Activated CD8-positive, alpha-beta T cell treated with anti-CD3 and anti-CD28 coated beads for 36 hours (primary cell): ENCODE measurements around the gene MRPS11. TPM values are rescaled to one million over a fixed set of nuclear protein-coding genes. Genes with fewer than 3 reads are reported as not detected.
"Not testable (repeated sequence)": the region's sequence is repeated elsewhere in the genome, so short reads cannot be mapped to it uniquely, and the experiment has no call there.

Experiments used
- ATAC-seq: fragments of 200-7000 bp; cut with Tn5 transposase; one replicate; pipeline ENCODE4 v1.10.0; 2021; ENCODE audit warnings: mild to moderate bottlenecking, moderate library complexity
- CTCF ChIA-PET: fragments of 350-600 bp; sonication (Branson Sonifier 250); formaldehyde crosslinking; loops from one replicate; lab custom pipeline; 2021; ENCODE audit warnings: antibody characterized with exemption; lab: Charles Lee
- POLR2A ChIA-PET: fragments of 350-600 bp; sonication (Branson Sonifier 250); formaldehyde crosslinking; loops from one replicate; lab custom pipeline; 2021; ENCODE audit warnings: antibody characterized with exemption; lab: Charles Lee
- DNase-seq: peaks from one replicate; pipeline ENCODE4 v3.0.0-alpha.2; 2020
- H3K27ac Mint-ChIP-seq: one replicate; pipeline ENCODE4 v1.8.0; 2021; ENCODE audit warnings: mild to moderate bottlenecking, mixed read lengths
- H3K27me3 Mint-ChIP-seq: one replicate; pipeline ENCODE4 v1.8.0; 2021; ENCODE audit warnings: mixed read lengths
- H3K36me3 Mint-ChIP-seq: one replicate; pipeline ENCODE4 v1.8.0; 2021; ENCODE audit warnings: low read depth, mixed read lengths
- H3K4me1 Mint-ChIP-seq: one replicate; pipeline ENCODE4 v1.8.0; 2021; ENCODE audit warnings: low read depth, mixed read lengths
- H3K4me3 Mint-ChIP-seq: one replicate; pipeline ENCODE4 v1.8.0; 2021; ENCODE audit warnings: mild to moderate bottlenecking, moderate library complexity, mixed read lengths
- H3K9me3 Mint-ChIP-seq: one replicate; pipeline ENCODE4 v1.8.0; 2021; ENCODE audit warnings: mixed read lengths
- intact Hi-C: fragments of 100-400 bp; cut with micrococcal nuclease; formaldehyde crosslinking; loops from one replicate; pipeline ENCODE4 v1.10.0; 2022
- total RNA-seq, 2 experiments: library from RNA; stranded (reverse); gene quantifications; one replicate each; pipeline ENCODE4 v1.2.3, GENCODE V29; 2021
- TF ChIP-seq, protein P1 (sequence below): fragments of 200-600 bp; IDR thresholded peaks from one replicate; pipeline ENCODE4 v1.8.0; 2022; ENCODE audit warnings: antibody characterized with exemption, mild to moderate bottlenecking

Gene MRPS11
- total RNA-seq, 2 experiments from 2014 or later: 54.3 to 55.4 TPM

DNA sequence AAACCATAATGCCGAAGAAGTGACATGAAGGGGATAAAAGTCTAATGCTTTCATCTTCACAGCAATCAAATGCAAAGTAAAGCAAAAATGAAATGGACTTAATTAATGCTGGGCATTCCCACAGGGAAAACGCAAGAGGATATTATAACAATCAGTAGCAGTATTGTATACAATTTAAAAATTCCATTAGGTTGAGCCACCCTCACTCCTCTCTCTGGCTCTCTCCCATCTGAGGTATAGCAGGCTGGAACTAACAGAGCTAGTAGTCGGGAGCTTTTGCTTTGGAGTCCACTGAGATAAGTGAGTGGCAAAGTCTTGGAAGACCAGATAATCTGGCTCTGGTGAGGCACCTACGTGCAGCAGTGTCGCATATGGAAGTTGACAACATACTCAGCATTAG, 45.1 kb downstream of the MRPS11 start:
- peaks cover 6% of the 10 kb centered on the region for H3K4me1 Mint-ChIP-seq
- no peak for DNase-seq
- ATAC-seq: no peak
- ChIA-PET POLR2A (no interaction called here), CTCF (interaction anchor here (1.3 kb wide), 1 partner anchor 10 kb away, joined by 4 read pairs; no protein-coding TSS in a partner anchor)
- intact Hi-C loops: no loop called here
- H3K27ac Mint-ChIP-seq: no peak overlapping the region
- H3K27me3 Mint-ChIP-seq: no peaks in the 10 kb centered on the region
- TF ChIP-seq, protein P1, sequence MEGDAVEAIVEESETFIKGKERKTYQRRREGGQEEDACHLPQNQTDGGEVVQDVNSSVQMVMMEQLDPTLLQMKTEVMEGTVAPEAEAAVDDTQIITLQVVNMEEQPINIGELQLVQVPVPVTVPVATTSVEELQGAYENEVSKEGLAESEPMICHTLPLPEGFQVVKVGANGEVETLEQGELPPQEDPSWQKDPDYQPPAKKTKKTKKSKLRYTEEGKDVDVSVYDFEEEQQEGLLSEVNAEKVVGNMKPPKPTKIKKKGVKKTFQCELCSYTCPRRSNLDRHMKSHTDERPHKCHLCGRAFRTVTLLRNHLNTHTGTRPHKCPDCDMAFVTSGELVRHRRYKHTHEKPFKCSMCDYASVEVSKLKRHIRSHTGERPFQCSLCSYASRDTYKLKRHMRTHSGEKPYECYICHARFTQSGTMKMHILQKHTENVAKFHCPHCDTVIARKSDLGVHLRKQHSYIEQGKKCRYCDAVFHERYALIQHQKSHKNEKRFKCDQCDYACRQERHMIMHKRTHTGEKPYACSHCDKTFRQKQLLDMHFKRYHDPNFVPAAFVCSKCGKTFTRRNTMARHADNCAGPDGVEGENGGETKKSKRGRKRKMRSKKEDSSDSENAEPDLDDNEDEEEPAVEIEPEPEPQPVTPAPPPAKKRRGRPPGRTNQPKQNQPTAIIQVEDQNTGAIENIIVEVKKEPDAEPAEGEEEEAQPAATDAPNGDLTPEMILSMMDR: no peak
- peaks cover 18% of the 10 kb centered on the region for H3K36me3 Mint-ChIP-seq
- H3K4me3 Mint-ChIP-seq: no peak overlapping the region
- no peaks in the 10 kb centered on the region for H3K9me3 Mint-ChIP-seq

DNA sequence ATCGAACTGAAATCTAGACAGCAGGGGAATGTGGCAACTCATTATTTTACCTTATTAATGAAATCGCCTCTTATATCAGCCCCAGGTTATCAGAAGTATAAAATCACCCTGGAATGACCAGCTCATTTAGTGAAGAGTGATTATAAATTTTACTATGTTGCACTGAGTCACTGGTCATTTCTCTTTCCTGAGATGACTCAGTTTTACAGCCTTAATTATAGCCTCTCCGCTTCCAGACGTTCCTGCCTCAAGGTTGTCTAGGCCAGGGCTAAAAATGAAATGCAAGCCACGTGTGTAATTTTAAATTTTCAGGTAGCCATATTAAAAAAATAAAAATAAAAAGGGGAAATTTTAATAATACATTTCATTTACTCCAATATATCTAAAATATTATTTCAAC, 45.7 kb downstream of the MRPS11 start:
- no peak overlapping the region for H3K4me3 Mint-ChIP-seq
- TF ChIP-seq, protein P1: no peak
- no peak overlapping the region for H3K27ac Mint-ChIP-seq
- no peaks in the 10 kb centered on the region for H3K9me3 Mint-ChIP-seq
- H3K36me3 Mint-ChIP-seq: peaks cover 18% of the 10 kb centered on the region
- ATAC-seq: no peak
- CTCF ChIA-PET: no interaction called here
- POLR2A ChIA-PET: no interaction called here
- no peaks in the 10 kb centered on the region for H3K27me3 Mint-ChIP-seq
- intact Hi-C loops: no loop called here
- H3K4me1 Mint-ChIP-seq: peaks cover 6% of the 10 kb centered on the region
- DNase-seq: no peak

DNA sequence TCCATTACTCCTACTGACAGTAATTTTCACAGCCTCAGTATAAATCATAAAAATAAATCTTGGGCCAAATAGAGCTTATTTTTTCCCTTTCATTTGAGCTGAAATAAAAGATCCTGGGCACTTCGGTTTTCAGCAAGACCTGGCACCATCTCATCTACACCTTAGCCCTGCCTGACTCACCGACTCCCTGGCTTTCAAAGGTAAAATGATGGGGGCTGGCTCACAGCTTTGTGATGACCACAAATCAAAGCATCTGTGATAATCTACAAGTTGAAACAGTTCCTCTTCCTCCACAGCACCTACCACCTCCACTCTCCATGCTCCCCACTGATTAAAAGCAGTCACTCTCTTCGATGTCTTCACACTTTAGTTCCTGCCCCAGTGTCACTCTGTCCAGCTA, 51.4 kb downstream of the MRPS11 start:
- Mint-ChIP-seq H3K4me1 (no peaks in the 10 kb centered on the region), H3K27ac (no peak overlapping the region), H3K4me3 (no peak overlapping the region), H3K36me3 (peaks cover 5% of the 10 kb centered on the region), H3K27me3 (no peaks in the 10 kb centered on the region), H3K9me3 (no peaks in the 10 kb centered on the region)
- ATAC-seq: no peak
- POLR2A ChIA-PET: no interaction called here
- CTCF ChIA-PET: no interaction called here
- TF ChIP-seq, protein P1: no peak
- no peak for DNase-seq
- intact Hi-C loops: no loop called here

DNA sequence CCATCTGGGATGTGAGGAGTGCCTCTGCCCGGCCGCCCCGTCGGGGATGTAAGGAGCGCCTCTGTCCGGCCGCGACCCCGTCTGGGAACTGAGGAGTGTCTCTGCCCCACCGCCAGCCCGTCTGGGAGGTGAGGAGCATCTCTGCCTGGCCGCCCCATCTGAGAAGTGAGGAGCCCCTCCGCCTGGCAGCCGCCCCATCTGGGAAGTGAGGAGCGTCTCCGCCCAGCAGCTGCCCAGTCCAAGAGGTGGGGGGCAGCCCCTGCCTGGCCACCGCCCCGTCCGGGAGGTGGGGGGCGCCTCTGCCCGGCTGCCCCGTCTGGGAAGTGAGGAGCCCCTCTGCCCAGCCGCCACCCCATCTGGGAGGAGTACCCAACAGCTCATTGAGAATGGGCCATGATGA, 56.6 kb downstream of the MRPS11 start:
- ATAC-seq, H3K4me3 Mint-ChIP-seq, H3K9me3 Mint-ChIP-seq, POLR2A ChIA-PET, H3K27me3 Mint-ChIP-seq, CTCF ChIA-PET, H3K4me1 Mint-ChIP-seq, DNase-seq, H3K27ac Mint-ChIP-seq, intact Hi-C loops: not testable (repeated sequence)
- peaks cover 27% of the 10 kb centered on the region for H3K36me3 Mint-ChIP-seq

DNA sequence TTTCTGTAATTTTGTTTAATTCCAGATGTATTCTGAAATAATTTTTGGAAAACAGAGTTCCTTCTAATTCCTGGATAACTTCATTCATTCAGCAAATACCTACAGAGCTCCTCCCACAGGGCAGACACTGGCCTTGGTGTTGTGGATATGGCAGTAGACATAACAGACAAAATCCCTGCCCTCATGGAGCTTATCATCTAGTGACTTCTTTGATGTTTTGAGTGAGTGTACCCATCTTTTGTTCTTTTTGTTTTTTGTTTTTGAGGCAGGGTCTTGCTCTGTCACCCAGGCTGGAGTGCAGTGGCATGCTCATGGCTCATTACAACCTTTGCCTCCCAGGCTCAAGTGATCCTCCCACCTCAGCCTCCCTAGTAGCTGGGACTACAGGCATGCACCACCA, 57.9 kb downstream of the MRPS11 start:
- H3K36me3 Mint-ChIP-seq: peaks cover 36% of the 10 kb centered on the region
- H3K4me3 Mint-ChIP-seq: no peak overlapping the region
- ATAC-seq: no peak
- no peaks in the 10 kb centered on the region for H3K9me3 Mint-ChIP-seq
- DNase-seq: no peak
- ChIA-PET POLR2A (no interaction called here), CTCF (no interaction called here)
- TF ChIP-seq, protein P1: no peak
- intact Hi-C loops: no loop called here
- H3K27ac Mint-ChIP-seq: no peak overlapping the region
- H3K27me3 Mint-ChIP-seq: no peaks in the 10 kb centered on the region
- no peaks in the 10 kb centered on the region for H3K4me1 Mint-ChIP-seq
